ENCODE results near the gene OR2T10.
"Not testable (repeated sequence)": the region's sequence is repeated elsewhere in the genome, so short reads cannot be mapped to it uniquely, and the experiment has no call there.

DNA sequence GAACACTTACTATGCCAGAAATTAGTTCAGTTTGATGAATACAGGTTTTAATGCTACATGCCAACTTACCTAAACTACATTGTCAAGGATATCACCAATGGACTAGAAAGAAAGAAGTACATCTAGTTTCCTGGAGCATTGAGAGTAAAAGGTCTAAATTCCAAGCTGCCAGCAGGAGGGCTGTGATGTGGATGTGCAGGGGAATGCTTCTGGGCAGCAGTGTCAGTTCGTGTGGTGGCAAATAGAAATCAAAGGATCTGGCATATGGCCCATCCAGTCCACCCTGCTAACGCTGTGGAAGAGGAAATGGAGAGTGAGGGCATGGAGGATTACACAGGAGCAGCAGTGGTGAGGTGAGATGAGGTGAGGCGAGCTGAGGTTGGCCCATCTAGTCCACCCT is 47.7 kb upstream of the OR2T10 start, which contains the start of gene OR2T35:
- TF ChIP-seq, protein P1, sequence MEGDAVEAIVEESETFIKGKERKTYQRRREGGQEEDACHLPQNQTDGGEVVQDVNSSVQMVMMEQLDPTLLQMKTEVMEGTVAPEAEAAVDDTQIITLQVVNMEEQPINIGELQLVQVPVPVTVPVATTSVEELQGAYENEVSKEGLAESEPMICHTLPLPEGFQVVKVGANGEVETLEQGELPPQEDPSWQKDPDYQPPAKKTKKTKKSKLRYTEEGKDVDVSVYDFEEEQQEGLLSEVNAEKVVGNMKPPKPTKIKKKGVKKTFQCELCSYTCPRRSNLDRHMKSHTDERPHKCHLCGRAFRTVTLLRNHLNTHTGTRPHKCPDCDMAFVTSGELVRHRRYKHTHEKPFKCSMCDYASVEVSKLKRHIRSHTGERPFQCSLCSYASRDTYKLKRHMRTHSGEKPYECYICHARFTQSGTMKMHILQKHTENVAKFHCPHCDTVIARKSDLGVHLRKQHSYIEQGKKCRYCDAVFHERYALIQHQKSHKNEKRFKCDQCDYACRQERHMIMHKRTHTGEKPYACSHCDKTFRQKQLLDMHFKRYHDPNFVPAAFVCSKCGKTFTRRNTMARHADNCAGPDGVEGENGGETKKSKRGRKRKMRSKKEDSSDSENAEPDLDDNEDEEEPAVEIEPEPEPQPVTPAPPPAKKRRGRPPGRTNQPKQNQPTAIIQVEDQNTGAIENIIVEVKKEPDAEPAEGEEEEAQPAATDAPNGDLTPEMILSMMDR (IDR thresholded peaks at IDR 0.05; ENCODE audit: poor library complexity, severe bottlenecking), result not testable (repeated sequence)
- not testable (repeated sequence) for TF ChIP-seq RAD21 (conservative IDR thresholded peaks at IDR 0.05); EZH2 (IDR thresholded peaks at IDR 0.05; ENCODE audit: borderline replicate concordance, insufficient read depth, low read length, poor library complexity, severe bottlenecking)
